Cardiac muscle cell (in vitro differentiated cells and primary cell): Measurements from ENCODE around the gene UCKL1. TPM values are rescaled to one million over a fixed set of nuclear protein-coding genes. Genes with fewer than 3 reads are reported as not detected.

Experiments
- DNase-seq, 2 donors: peaks; one replicate each; pipeline versions ENCODE4 v3.0.0 to v3.0.0-alpha.2; 2010 to 2017; ENCODE audit warnings: low read depth in 1 of 2, low spot score in 1 of 2
- H3K27ac ChIP-seq: fragments of 200-600 bp; sonication (generic); 2 replicates; pipeline ENCODE4 v1.5.1; 2016
- H3K27me3 ChIP-seq: fragments of 200-600 bp; sonication (generic); 2 replicates; pipeline ENCODE4 v1.6.0; 2016; ENCODE audit warnings: control low read depth
- H3K36me3 ChIP-seq: fragments of 200-600 bp; sonication (generic); 2 replicates; pipeline ENCODE4 v1.5.1; 2016; ENCODE audit warnings: control low read depth
- H3K4me1 ChIP-seq: fragments of 200-600 bp; sonication (generic); 2 replicates; pipeline ENCODE4 v1.8.1; 2017; ENCODE audit warnings: low read depth, mild to moderate bottlenecking, mixed run types
- H3K4me3 ChIP-seq: fragments of 200-600 bp; sonication (generic); 2 replicates; pipeline ENCODE4 v1.5.1; 2016; ENCODE audit warnings: mild to moderate bottlenecking
- H3K9me3 ChIP-seq: fragments of 200-600 bp; sonication (generic); 2 replicates; pipeline ENCODE4 v1.5.1; 2017; ENCODE audit warnings: low read depth, mild to moderate bottlenecking, control low read depth
- CTCF ChIP-seq: IDR thresholded peaks from 2 replicates; pipeline ENCODE4 v1.5.1; 2012; ENCODE audit warnings: low read depth, mild to moderate bottlenecking, low read length
- polyA plus RNA-seq: library from polyadenylated mRNA; unstranded; fragments of >200 nt; fragmentation: Nextera tagmentation; extraction: Ambion mirVana; gene quantifications from 2 replicates; pipeline ENCODE4 v1.2.1, GENCODE V29; 2016
- total RNA-seq: library from RNA; depleted of rRNA; stranded (reverse); fragments of >200 nt; gene quantifications from 2 replicates; pipeline ENCODE4 v1.2.3, GENCODE V29; 2016

Gene UCKL1
- total and polyA plus RNA-seq, 2 experiments from 2014 or later, result 53.5 to 84.2 TPM

- Histone ChIP-seq H3K4me3 (peak overlapping the region; percentile 55), H3K27me3 (no peaks in the 10 kb centered on the region), H3K36me3 (peaks cover 3% of the 10 kb centered on the region), H3K4me1 (peaks cover 12% of the 10 kb centered on the region), H3K27ac (peak overlapping the region; percentile 44), H3K9me3 (no peaks in the 10 kb centered on the region)
- TF ChIP-seq CTCF, result no peak
- DNase-seq, result peak in 1 of 2 donors; percentile 27
Measured at GRCh38 chr20:63895952-63896263, 60.3 kb downstream of the UCKL1 start.

- no peak for DNase-seq
- H3K9me3 ChIP-seq, result no peaks in the 10 kb centered on the region
- peaks cover 12% of the 10 kb centered on the region for H3K4me1 ChIP-seq
- H3K27me3 ChIP-seq, result no peaks in the 10 kb centered on the region
- H3K36me3 ChIP-seq, result peaks cover 9% of the 10 kb centered on the region
- H3K27ac ChIP-seq, result peak overlapping the region; percentile 44
- peak overlapping the region; percentile 55 for H3K4me3 ChIP-seq
- no peak for TF ChIP-seq CTCF
Measured at GRCh38 chr20:63895202-63895951, 60.8 kb downstream of the UCKL1 start.

GRCh38 chr20:63894358-63895201 lies 61.6 kb downstream of the UCKL1 start, which contains the start of gene DNAJC5:
TSS of gene DNAJC5 (plus strand) at chr20:63895126. CDS start at chr20:63928346, 33,220 bp downstream.
- H3K9me3 ChIP-seq, result no peaks in the 10 kb centered on the region
- H3K27ac ChIP-seq, result peak within 1 kb of the TSS; percentile 44
- H3K4me3 ChIP-seq, result peak within 1 kb of the TSS; percentile 55
- no peak for TF ChIP-seq CTCF
- DNase-seq, result peak; percentile 94 to 95
- peaks cover 12% of the 10 kb centered on the region for H3K4me1 ChIP-seq
- no peaks in the 10 kb centered on the region for H3K27me3 ChIP-seq
- H3K36me3 ChIP-seq, result peaks cover 15% of the 10 kb centered on the region

- Histone ChIP-seq H3K27ac (no peak overlapping the region), H3K36me3 (peaks cover 16% of the 10 kb centered on the region), H3K9me3 (no peaks in the 10 kb centered on the region), H3K4me1 (peaks cover 12% of the 10 kb centered on the region), H3K27me3 (no peaks in the 10 kb centered on the region), H3K4me3 (peak overlapping the region; percentile 55)
- TF ChIP-seq CTCF, result no peak
- no peak for DNase-seq
Measured at GRCh38 chr20:63893999-63894357, 62.2 kb downstream of the UCKL1 start.

GRCh38 chr20:63892402-63892801 lies 63.8 kb downstream of the UCKL1 start:
- no peak for TF ChIP-seq CTCF
- Histone ChIP-seq H3K27ac (no peak overlapping the region), H3K4me3 (no peak overlapping the region), H3K36me3 (peaks cover 20% of the 10 kb centered on the region), H3K9me3 (no peaks in the 10 kb centered on the region), H3K4me1 (peaks cover 12% of the 10 kb centered on the region), H3K27me3 (no peaks in the 10 kb centered on the region)
- DNase-seq, result no peak
